AG04450 (cell line): ENCODE data around the gene DNAH12. TPM values are rescaled to one million over a fixed set of nuclear protein-coding genes. Genes with fewer than 3 reads are reported as not detected.

ENCODE experiments used
- CTCF ChIA-PET: fragments of 300-600, 350-600 bp; formaldehyde crosslinking; extraction: SDS; loops from one replicate; lab custom pipeline; 2022; ENCODE audit warnings: antibody characterized with exemption, inconsistent platforms; lab: Charles Lee
- POLR2A ChIA-PET: fragments of 350-600 bp; formaldehyde crosslinking; extraction: SDS; loops from one replicate; lab custom pipeline; 2021; ENCODE audit warnings: antibody characterized with exemption, inconsistent platforms; lab: Yijun Ruan, JAX
- DNase-seq: peaks from one replicate; pipeline ENCODE4 v3.0.0-alpha.2; 2011; ENCODE audit warnings: low read depth, low spot score
- H3K27ac ChIP-seq: one replicate; pipeline ENCODE4 v1.5.1; 2012; ENCODE audit warnings: low read depth, low read length, control low read depth
- H3K27me3 ChIP-seq: one replicate; pipeline ENCODE4 v1.6.0; 2012; ENCODE audit warnings: low read length; ENCODE audit not compliant: control insufficient read depth, insufficient read depth
- H3K4me3 ChIP-seq: 2 replicates; pipeline ENCODE4 v1.5.1; 2011; ENCODE audit warnings: mild to moderate bottlenecking, low read depth, low read length, control low read depth
- H3K9me3 ChIP-seq: 2 replicates; pipeline ENCODE4 v1.5.1; 2012; ENCODE audit warnings: low read length; ENCODE audit not compliant: control insufficient read depth, insufficient read depth
- polyA plus RNA-seq: library from polyadenylated mRNA; depleted of rRNA; stranded (reverse); fragments of >200 nt; gene quantifications from 2 replicates; pipeline ENCODE4 v1.2.3, GENCODE V29; 2011
- TF ChIP-seq, protein P1 (sequence below): IDR thresholded peaks from 2 replicates; pipeline ENCODE4 v1.5.1; 2011; ENCODE audit warnings: low read depth, low read length, control low read depth, inconsistent platforms

Gene DNAH12
- polyA plus RNA-seq, 1 experiment = not detected

DNA sequence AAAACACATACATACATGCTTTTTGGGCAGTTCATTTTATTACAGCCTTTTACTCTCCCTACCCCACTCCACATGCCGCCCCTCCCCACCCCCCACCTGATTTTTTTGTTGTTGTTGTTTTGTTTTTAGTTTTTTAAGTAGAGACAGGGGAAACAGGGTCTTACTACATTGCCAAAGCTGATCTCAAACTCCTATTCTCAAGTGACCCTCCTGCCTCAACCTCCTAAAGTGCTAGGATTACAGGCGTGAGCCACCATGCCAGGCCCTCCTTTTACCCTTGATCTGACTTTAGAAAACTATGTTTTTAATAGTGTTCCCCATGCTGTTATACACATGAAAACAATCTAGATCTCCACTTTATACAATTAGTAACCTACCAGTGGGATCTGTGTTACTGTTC, 26.7 kb upstream of the DNAH12 start:
- Histone ChIP-seq H3K27ac (no peak overlapping the region), H3K4me3 (no peak overlapping the region), H3K9me3 (no peaks in the 10 kb centered on the region), H3K27me3 (no peaks in the 10 kb centered on the region)
- TF ChIP-seq, protein P1, sequence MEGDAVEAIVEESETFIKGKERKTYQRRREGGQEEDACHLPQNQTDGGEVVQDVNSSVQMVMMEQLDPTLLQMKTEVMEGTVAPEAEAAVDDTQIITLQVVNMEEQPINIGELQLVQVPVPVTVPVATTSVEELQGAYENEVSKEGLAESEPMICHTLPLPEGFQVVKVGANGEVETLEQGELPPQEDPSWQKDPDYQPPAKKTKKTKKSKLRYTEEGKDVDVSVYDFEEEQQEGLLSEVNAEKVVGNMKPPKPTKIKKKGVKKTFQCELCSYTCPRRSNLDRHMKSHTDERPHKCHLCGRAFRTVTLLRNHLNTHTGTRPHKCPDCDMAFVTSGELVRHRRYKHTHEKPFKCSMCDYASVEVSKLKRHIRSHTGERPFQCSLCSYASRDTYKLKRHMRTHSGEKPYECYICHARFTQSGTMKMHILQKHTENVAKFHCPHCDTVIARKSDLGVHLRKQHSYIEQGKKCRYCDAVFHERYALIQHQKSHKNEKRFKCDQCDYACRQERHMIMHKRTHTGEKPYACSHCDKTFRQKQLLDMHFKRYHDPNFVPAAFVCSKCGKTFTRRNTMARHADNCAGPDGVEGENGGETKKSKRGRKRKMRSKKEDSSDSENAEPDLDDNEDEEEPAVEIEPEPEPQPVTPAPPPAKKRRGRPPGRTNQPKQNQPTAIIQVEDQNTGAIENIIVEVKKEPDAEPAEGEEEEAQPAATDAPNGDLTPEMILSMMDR = no peak
- ChIA-PET POLR2A (interaction anchor here (0.6 kb wide), 1 partner anchor 326 kb away, joined by 6 read pairs; no protein-coding TSS in a partner anchor), CTCF (no interaction called here)
- no peak for DNase-seq

DNA sequence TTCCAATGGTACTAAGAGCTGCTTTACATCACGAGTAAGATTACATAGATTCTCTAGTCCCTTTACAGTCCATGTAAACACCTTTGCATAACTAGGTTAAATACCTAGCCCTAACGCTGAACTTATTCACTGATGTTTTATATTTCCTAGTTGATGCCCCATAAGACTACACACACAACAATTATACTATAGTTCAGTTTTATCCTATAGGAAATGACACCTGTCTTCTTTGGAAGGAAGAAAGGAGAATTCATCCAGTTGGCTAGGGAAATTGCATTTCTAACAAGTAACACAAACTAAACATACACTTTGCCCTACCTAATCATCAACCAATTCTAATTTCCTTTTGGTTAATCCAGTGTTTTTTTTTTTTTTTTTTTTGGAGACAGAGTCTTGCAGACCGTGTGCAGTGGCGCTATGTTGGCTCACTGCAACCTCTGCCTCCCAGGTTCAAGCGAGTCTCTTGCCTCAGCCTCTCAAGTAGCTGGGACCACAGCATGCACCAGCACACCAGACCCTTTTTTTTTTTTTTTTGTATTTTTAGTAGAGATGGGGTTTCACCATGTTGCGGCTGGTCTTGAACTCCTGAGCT, 25.8 kb upstream of the DNAH12 start:
- no peak for DNase-seq
- Histone ChIP-seq H3K27ac (no peak overlapping the region), H3K4me3 (no peak overlapping the region), H3K27me3 (no peaks in the 10 kb centered on the region), H3K9me3 (no peaks in the 10 kb centered on the region)
- POLR2A ChIA-PET = interaction anchor here (0.6 kb wide), 5 partner anchors 16 to 856 kb away, joined by 3 to 6 read pairs (median 3); no protein-coding TSS in a partner anchor
- TF ChIP-seq, protein P1 = no peak
- CTCF ChIA-PET = interaction anchor here (0.6 to 0.7 kb wide), 2 partner anchors 894 to 904 kb away, joined by 6 to 10 read pairs; no protein-coding TSS in a partner anchor

DNA sequence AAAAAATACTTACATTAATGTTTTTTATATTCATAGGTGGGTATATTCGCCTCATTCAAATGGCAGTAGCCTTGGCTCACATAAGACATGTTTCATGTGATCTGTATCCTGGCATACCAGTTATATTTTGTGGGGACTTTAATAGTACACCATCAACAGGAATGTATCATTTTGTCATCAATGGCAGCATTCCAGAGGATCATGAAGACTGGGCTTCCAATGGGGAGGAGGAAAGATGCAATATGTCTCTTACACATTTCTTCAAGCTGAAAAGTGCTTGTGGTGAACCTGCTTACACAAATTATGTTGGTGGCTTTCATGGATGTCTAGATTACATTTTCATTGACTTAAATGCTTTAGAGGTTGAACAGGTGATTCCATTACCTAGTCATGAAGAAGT, 15.4 kb upstream of the DNAH12 start:
- ChIA-PET POLR2A (no interaction called here), CTCF (no interaction called here)
- TF ChIP-seq, protein P1 = no peak

DNA sequence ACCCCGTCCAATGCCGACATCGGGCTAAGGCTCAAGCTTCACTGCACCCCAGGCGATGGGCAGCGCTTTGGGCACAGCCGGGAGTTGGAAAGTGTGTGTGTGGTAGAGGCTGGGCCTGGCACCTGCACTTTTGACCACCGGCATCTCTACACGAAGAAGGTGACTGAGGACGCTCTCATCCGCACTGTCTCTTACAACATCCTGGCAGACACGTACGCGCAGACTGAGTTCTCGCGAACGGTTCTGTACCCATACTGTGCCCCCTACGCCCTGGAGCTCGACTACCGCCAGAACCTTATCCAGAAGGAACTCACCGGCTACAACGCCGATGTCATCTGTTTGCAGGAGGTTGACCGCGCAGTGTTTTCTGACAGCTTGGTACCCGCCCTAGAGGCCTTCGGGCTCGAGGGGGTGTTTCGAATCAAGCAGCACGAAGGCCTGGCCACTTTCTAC, 13.0 kb upstream of the DNAH12 start:
- CTCF ChIA-PET = interaction anchor here (2.1 kb wide), 1 partner anchor 159 kb away, joined by 8 read pairs; no protein-coding TSS in a partner anchor
- POLR2A ChIA-PET = interaction anchor here (1.0 to 2.4 kb wide), 4 partner anchors 11 to 40 kb away, joined by 3 to 10 read pairs (median 8); partner anchors contain the start of gene ARF4
- TF ChIP-seq, protein P1 = no peak
- H3K27me3 ChIP-seq = no peaks in the 10 kb centered on the region
- DNase-seq = no peak
- peak overlapping the region; percentile 90 for H3K27ac ChIP-seq
- peak overlapping the region; percentile 93 for H3K4me3 ChIP-seq
- H3K9me3 ChIP-seq = no peaks in the 10 kb centered on the region; the same call in 1 of the 2 replicates

More for the DNA sequence above, 15.4 kb upstream of the DNAH12 start:
- Histone ChIP-seq H3K27me3 (no peaks in the 10 kb centered on the region), H3K9me3 (no peaks in the 10 kb centered on the region; the same call in 1 of the 2 replicates), H3K4me3 (no peak overlapping the region), H3K27ac (no peak overlapping the region)
- no peak for DNase-seq
